Measurements from ENCODE around the gene CLTA. TPM values are rescaled to one million over a fixed set of nuclear protein-coding genes. Genes with fewer than 3 reads are reported as not detected.

The CLTA gene
- total RNA-seq, 1 donor from 2014 or later: 424 TPM

DNA sequence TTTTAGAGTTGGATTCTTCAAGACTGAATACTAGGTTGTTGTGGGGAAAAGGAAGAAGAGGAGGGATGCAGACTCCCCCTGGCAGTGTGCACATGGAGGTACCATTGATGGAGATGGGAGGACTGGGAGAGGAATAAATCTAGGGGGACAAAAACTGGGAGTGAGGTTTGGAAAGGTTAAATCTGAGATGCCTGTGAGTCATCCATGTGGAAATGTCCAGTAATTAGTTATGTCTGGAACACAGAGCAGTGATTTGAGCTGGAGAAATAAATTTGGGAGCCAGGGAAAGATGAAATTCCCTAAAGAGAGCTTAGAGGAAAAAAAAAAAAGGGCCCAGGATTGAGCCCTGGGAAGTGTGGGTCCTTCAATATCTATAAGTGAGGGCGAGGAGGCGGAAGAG lies 29.5 kb upstream of the CLTA start:
- Mint-ChIP-seq H3K4me3 (ENCODE audit: unreplicated experiment) (peak overlapping the region; percentile 67), H3K27me3 (ENCODE audit: low read depth, unreplicated experiment) (no peaks in the 10 kb centered on the region), H3K9me3 (ENCODE audit: unreplicated experiment) (peaks cover 9% of the 10 kb centered on the region), H3K36me3 (ENCODE audit: low read depth, unreplicated experiment) (peaks cover 24% of the 10 kb centered on the region), H3K27ac (ENCODE audit: unreplicated experiment) (peak overlapping the region; percentile 98), H3K4me1 (ENCODE audit: low read depth, unreplicated experiment) (peaks cover 59% of the 10 kb centered on the region)
- Histone ChIP-seq H3K9me3 (ENCODE audit: insufficient read depth, low read depth, low read length) (peaks cover 4% of the 10 kb centered on the region), H3K36me3 (ENCODE audit: insufficient read depth, low read length) (peaks cover 4% of the 10 kb centered on the region), H4K20me1 (ENCODE audit: insufficient read depth, low read length) (no peaks in the 10 kb centered on the region), H3K79me2 (ENCODE audit: insufficient read depth, low read length) (no peaks in the 10 kb centered on the region), H3K27me3 (ENCODE audit: insufficient read depth, low read length) (no peaks in the 10 kb centered on the region), H2AFZ (ENCODE audit: low read depth, low read length) (no peak overlapping the region), H3K9ac (ENCODE audit: low read length) (no peak overlapping the region), H3K27ac (ENCODE audit: low read depth, low read length) (peak overlapping the region; percentile 40), H3K4me1 (ENCODE audit: insufficient read depth, low read length) (peaks cover 46% of the 10 kb centered on the region), H3K4me3 (ENCODE audit: insufficient read depth, low read depth, low read length) (no peak overlapping the region), H3K4me2 (ENCODE audit: low read length) (peak overlapping the region; percentile 57)
- TF ChIP-seq EZH2 (IDR thresholded peaks at IDR 0.05; ENCODE audit: insufficient read depth, low read length): no peak
- TF ChIP-seq, protein P1, sequence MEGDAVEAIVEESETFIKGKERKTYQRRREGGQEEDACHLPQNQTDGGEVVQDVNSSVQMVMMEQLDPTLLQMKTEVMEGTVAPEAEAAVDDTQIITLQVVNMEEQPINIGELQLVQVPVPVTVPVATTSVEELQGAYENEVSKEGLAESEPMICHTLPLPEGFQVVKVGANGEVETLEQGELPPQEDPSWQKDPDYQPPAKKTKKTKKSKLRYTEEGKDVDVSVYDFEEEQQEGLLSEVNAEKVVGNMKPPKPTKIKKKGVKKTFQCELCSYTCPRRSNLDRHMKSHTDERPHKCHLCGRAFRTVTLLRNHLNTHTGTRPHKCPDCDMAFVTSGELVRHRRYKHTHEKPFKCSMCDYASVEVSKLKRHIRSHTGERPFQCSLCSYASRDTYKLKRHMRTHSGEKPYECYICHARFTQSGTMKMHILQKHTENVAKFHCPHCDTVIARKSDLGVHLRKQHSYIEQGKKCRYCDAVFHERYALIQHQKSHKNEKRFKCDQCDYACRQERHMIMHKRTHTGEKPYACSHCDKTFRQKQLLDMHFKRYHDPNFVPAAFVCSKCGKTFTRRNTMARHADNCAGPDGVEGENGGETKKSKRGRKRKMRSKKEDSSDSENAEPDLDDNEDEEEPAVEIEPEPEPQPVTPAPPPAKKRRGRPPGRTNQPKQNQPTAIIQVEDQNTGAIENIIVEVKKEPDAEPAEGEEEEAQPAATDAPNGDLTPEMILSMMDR (IDR thresholded peaks at IDR 0.05; ENCODE audit: insufficient read depth, low read depth, low read length): no peak
- DNase-seq (ENCODE audit: low read depth): peak; percentile 36
- no peak for FAIRE-seq

DNA sequence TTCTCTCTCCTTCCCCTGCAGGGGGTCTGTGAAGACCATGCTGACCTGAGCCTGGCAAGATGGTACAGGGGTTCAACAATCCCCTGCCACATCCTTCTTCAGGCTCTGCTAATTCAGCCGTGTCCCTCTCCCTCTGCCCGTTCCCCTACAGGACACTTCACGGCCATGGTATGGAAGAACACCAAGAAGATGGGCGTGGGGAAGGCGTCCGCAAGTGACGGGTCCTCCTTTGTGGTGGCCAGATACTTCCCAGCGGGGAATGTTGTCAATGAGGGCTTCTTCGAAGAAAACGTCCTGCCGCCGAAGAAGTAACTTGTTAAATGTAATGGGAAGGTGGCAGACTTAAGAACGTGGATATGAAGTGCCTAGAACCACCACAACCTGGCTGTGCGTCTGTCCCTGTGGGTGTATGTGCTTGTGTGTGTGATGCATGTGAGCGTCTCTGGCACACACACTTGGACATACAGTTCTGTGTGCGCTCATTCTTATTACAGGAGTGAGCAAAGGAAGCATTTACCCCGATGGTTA lies 28.4 kb upstream of the CLTA start:
- H2AFZ ChIP-seq (ENCODE audit: low read depth, low read length): no peak overlapping the region
- H3K27ac ChIP-seq (ENCODE audit: low read depth, low read length): peak overlapping the region; percentile 93
- H4K20me1 ChIP-seq (ENCODE audit: insufficient read depth, low read length): no peaks in the 10 kb centered on the region
- peaks cover 5% of the 10 kb centered on the region for H3K9me3 Mint-ChIP-seq (ENCODE audit: unreplicated experiment)
- H3K27me3 ChIP-seq (ENCODE audit: insufficient read depth, low read length): no peaks in the 10 kb centered on the region
- peak overlapping the region; percentile 98 for H3K27ac Mint-ChIP-seq (ENCODE audit: unreplicated experiment)
- DNase-seq (ENCODE audit: low read depth) (no peak), FAIRE-seq (no peak)
- peaks cover 47% of the 10 kb centered on the region for H3K4me1 ChIP-seq (ENCODE audit: insufficient read depth, low read length)
- peaks cover 61% of the 10 kb centered on the region for H3K4me1 Mint-ChIP-seq (ENCODE audit: low read depth, unreplicated experiment)
- TF ChIP-seq, protein P1 (IDR thresholded peaks at IDR 0.05; ENCODE audit: insufficient read depth, low read depth, low read length): no peak
- TF ChIP-seq EZH2 (IDR thresholded peaks at IDR 0.05; ENCODE audit: insufficient read depth, low read length): no peak
- no peaks in the 10 kb centered on the region for H3K36me3 ChIP-seq (ENCODE audit: insufficient read depth, low read length)
- peak overlapping the region; percentile 73 for H3K4me2 ChIP-seq (ENCODE audit: low read length)
- no peaks in the 10 kb centered on the region for H3K27me3 Mint-ChIP-seq (ENCODE audit: low read depth, unreplicated experiment)
- no peak overlapping the region for H3K4me3 ChIP-seq (ENCODE audit: insufficient read depth, low read depth, low read length)
- H3K9ac ChIP-seq (ENCODE audit: low read length): no peak overlapping the region
- no peaks in the 10 kb centered on the region for H3K79me2 ChIP-seq (ENCODE audit: insufficient read depth, low read length)
- no peak overlapping the region for H3K4me3 Mint-ChIP-seq (ENCODE audit: unreplicated experiment)
- no peaks in the 10 kb centered on the region for H3K9me3 ChIP-seq (ENCODE audit: insufficient read depth, low read depth, low read length)
- H3K36me3 Mint-ChIP-seq (ENCODE audit: low read depth, unreplicated experiment): peaks cover 19% of the 10 kb centered on the region

DNA sequence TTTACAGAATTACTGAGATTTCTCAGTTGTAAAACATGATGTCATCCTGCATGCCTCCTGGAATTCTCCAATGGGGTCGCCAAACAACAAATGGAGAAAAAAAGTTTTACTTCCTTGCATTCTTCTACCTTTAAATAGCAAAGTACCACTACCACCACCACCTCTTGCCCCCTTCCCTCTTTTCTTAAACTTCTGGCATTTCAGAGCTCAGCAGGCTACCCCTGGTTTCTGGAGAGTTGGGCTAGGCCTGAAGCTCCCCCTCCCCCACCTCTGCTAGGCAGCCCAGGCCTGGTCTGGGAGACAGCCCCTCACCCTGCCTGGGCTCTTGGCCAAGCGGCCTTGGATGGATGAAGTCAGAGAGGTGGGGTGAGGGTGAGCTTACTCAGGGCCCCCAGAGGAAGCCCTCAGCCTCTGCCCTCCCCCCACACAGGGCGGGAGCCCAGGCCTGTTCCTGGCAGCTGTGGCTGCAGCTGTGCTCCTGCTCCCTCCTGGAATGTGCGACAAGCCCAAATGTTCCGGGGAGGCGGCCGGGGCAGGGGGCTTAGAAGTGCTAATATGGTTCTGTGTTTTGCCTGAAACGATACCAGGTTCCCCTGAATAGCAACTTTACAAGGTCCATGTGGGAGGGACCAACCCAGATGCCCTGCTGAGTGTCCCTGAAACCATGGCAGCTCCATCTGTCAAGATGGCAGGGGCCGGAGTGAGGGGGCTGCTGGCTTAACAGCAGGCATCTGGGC lies 27.5 kb upstream of the CLTA start:
- H3K4me1 Mint-ChIP-seq (ENCODE audit: low read depth, unreplicated experiment): peaks cover 60% of the 10 kb centered on the region
- H3K36me3 Mint-ChIP-seq (ENCODE audit: low read depth, unreplicated experiment): peaks cover 17% of the 10 kb centered on the region
- Histone ChIP-seq H3K4me2 (ENCODE audit: low read length) (peak overlapping the region; percentile 73), H3K4me3 (ENCODE audit: insufficient read depth, low read depth, low read length) (peak overlapping the region; percentile 34), H3K4me1 (ENCODE audit: insufficient read depth, low read length) (peaks cover 47% of the 10 kb centered on the region), H4K20me1 (ENCODE audit: insufficient read depth, low read length) (no peaks in the 10 kb centered on the region), H3K27me3 (ENCODE audit: insufficient read depth, low read length) (no peaks in the 10 kb centered on the region), H3K79me2 (ENCODE audit: insufficient read depth, low read length) (no peaks in the 10 kb centered on the region), H2AFZ (ENCODE audit: low read depth, low read length) (peak overlapping the region; percentile 52), H3K9ac (ENCODE audit: low read length) (peak overlapping the region; percentile 63), H3K36me3 (ENCODE audit: insufficient read depth, low read length) (no peaks in the 10 kb centered on the region), H3K27ac (ENCODE audit: low read depth, low read length) (peak overlapping the region; percentile 93), H3K9me3 (ENCODE audit: insufficient read depth, low read depth, low read length) (no peaks in the 10 kb centered on the region)
- DNase-seq (ENCODE audit: low read depth) (peak; percentile 87), FAIRE-seq (peak; percentile 68)
- H3K9me3 Mint-ChIP-seq (ENCODE audit: unreplicated experiment): peaks cover 5% of the 10 kb centered on the region
- TF ChIP-seq, protein P1 (IDR thresholded peaks at IDR 0.05; ENCODE audit: insufficient read depth, low read depth, low read length): no peak
- no peak for TF ChIP-seq EZH2 (IDR thresholded peaks at IDR 0.05; ENCODE audit: insufficient read depth, low read length)
- peak overlapping the region; percentile 27 for H3K4me3 Mint-ChIP-seq (ENCODE audit: unreplicated experiment)
- H3K27ac Mint-ChIP-seq (ENCODE audit: unreplicated experiment): peak overlapping the region; percentile 98
- no peaks in the 10 kb centered on the region for H3K27me3 Mint-ChIP-seq (ENCODE audit: low read depth, unreplicated experiment)
